ENCODE measurements around the gene MACROH2A2. TPM values are rescaled to one million over a fixed set of nuclear protein-coding genes. Genes with fewer than 3 reads are reported as not detected.
"Not testable (repeated sequence)": the region's sequence is repeated elsewhere in the genome, so short reads cannot be mapped to it uniquely, and the experiment has no call there.

MACROH2A2 gene
- total RNA-seq, 1 donor from 2014 or later: 3.4 TPM

DNA sequence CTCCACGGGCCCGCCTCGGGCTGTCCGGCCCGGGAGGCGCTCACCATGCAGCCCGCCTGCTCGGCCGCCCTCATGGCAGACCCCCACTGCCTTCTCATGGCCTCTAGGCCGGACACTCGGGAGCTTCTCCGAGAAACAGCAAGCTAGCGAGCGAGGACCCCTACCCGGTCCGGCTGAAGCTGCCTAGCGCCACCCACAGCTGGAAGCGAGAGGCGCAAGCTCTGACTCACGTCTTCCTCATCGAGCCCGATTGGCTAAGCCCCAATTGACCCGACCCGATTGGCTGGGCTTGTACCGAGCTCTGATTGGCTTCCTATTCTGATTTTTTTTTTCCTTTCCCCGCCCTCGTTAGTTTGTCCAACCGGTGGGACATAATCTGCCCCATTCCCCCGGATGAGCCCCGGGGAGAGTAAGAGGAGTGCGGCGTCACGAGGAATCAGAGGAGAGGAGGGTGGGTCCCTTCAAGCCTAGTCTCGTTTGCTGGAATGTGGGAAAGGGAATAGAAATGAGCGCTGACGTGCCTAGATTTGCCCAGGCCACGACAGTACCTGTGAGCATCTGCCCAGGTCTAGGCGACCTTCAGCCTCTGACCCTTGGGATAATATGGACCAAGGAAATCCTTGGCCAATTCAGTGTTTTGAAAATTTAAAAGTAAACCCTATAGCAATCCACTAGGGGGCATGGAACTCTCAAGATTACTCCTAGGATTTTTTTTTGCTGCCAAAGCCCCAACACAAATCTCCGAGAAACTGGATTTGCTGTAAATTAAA, 94.0 kb downstream of the MACROH2A2 start, which contains the start of gene TYSND1:
Gene TYSND1, minus strand, starts transcription at position 212 of the 770 bp plus-strand sequence. Its CDS starts 114 bp downstream, at position 98.
- intact Hi-C loops (cut with micrococcal nuclease): loop anchor here (1.0 to 2.0 kb wide), 12 partner anchors 14 to 1024 kb away; partner anchors contain the start of genes AIFM2, EIF4EBP2, LRRC20 and PPA1

DNA sequence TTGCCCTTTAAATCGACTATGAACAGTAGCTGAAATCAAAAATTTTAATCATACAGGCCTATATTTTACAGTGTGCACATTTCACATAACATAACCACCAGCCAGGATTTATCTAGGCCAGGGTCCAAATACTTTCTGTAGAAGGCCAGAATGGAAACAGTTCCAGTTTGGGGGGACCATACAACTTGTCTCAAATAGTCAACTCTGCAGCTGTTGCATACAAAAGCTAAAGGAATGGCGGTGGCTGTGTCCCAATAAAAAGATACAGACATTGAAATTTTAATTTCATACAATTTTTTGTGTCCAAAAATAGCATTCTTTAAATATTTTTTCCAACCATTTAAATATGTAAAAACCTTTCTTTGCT, 94.6 kb downstream of the MACROH2A2 start:
- intact Hi-C loops (cut with micrococcal nuclease): loop anchor here (1.0 to 2.0 kb wide), 3 partner anchors 52 to 1024 kb away; no protein-coding TSS in a partner anchor

DNA sequence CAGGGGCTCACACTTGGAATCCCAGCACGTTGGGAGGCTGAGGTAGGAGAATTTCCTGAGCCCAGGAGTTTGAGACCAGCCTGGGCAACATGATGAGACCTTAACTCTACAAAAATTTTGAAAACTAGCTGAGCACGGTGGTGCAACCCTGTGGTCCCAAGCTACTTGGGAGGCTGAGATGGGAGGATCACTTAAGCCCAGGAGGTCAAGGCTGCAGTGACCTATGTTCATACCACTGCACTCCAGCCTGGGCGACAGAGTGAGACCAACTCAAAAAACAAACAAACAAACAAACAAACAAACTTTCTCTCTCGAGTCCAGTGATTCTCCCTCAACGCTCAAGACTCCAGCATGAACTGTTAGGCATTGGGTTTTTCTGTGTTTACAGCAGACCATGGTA, 95.9 kb downstream of the MACROH2A2 start:
- intact Hi-C loops (cut with micrococcal nuclease): no loop called here

DNA sequence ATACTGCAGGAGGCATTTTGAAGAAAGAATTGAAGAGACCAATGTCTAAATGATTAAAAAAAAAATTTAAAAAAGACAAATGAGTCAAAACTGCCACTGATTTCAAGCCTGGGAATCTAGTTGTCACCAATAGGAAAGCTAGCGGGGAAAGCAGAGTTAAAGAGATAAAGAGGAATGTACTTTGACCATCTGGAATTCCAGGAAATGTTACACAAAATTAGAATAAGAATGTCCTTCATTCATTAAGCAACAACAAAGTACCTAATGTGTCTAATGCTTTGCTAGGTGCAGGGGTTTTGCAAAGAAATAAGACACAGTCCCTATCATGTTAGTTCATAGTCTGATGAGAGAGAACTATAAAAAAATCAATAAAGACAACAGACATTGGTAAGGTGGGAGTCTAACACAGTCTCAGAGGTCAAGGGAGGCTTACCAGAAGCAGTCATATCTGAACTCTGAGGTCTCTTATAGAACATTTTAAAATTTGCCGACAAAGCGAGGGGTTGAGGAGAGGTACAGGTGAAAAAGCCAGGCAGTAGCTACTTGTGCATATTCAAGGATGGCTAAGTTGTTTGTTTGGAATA, 102.7 kb downstream of the MACROH2A2 start:
- intact Hi-C loops (cut with micrococcal nuclease): no loop called here

DNA sequence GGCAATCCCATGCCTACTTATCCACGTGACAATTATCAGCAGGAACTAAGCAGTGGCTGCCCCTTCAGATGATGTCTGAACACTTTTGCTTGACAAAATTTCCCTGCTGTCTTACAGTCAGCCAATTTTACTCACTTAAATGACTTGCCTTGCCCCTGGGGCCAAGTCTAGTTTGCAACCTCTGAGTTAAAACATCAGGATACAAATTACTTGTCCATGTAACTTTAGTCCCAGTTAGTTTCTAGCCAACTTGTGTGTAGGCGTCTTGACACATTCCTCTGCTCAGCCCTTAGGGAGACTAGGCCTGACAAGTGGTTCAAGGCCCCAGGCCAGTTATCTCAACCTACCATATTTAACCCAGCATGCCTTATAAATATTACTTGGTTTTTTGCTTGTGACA, 105.5 kb downstream of the MACROH2A2 start:
- intact Hi-C loops (cut with micrococcal nuclease): no loop called here

DNA sequence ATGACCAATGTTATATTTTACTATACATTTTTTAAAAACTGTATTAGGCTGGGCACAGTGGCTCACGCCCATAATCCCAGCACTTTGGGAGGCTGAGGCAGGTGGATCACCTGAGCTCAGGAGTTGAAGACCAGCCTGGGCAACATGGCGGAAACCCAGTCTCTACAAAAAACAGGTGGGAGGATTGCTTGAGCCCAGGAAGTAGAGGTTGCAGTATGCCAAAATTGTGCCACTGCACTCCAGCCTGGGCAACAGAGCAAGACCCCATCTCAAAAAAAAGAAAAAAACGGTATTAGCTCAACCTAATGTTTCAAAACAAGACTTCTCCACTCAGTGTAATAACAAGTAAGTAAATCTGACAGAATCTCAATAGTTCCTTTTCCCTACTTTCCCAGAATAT, 106.7 kb downstream of the MACROH2A2 start:
- intact Hi-C loops (cut with micrococcal nuclease): not testable (repeated sequence)

DNA sequence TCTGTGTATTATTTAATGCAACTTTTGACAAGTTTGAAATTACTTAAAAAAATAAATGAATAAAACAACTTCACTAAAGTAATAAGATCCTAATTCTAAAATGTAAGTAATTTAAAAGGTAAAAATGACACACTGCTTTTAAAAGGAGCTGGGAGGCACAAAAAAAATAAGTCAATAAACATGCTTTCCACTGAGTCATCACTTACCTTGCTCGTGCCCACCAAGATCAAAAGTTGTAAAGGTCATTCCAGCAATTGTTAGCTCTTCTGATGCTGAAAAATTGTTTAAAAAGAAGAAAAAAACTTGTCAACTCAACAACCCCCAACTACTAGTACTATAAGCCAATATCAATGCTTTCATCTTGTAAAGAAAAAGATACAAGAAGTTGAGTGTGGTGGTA, 108.2 kb downstream of the MACROH2A2 start:
- intact Hi-C loops (cut with micrococcal nuclease): loop anchor here (10.0 kb wide), 1 partner anchor 756 kb away; no protein-coding TSS in a partner anchor

Other genes with a start within 250 kb of the MACROH2A2 start
- 4.6 and 4.9 TPM in 2 replicates for gene AIFM2, start 80.0 kb downstream of the MACROH2A2 start, total RNA-seq
- 10.1 and 10.7 TPM in 2 replicates for gene TYSND1, start 93.9 kb downstream of the MACROH2A2 start, total RNA-seq
- gene SAR1A, start 117.7 kb downstream of the MACROH2A2 start, total RNA-seq: 100.0 and 110 TPM in 2 replicates
- 187 and 192 TPM in 2 replicates for gene PPA1, start 180.6 kb downstream of the MACROH2A2 start, total RNA-seq
- gene NPFFR1, start 231.2 kb downstream of the MACROH2A2 start, total RNA-seq: not detected in 2 replicates